ENCODE results near the gene NPIPB4.
A peak's percentile ranks its signal among the peaks of the same experiment; 100 is the strongest.
"Not testable (repeated sequence)": the region's sequence is repeated elsewhere in the genome, so short reads cannot be mapped to it uniquely, and the experiment has no call there.

Gene NPIPB4

GRCh38 chr16:21857656-21858055, at the start of gene NPIPB4:
NPIPB4 (minus strand) TSS chr16:21857756; CDS start chr16:21857378, 378 bp downstream.
- not testable (repeated sequence) for DNase-seq

- not testable (repeated sequence) for DNase-seq
These were observed 41.4 kb upstream of the NPIPB4 start for GRCh38 chr16:21898998-21899397.

GRCh38 chr16:21881988-21882387, 24.4 kb upstream of the NPIPB4 start:
- not testable (repeated sequence) for DNase-seq

GRCh38 chr16:21837186-21837585, 20.4 kb downstream of the NPIPB4 start:
- not testable (repeated sequence) for DNase-seq

GRCh38 chr16:21836334-21836733, 21.2 kb downstream of the NPIPB4 start:
- DNase-seq = not testable (repeated sequence)

- not testable (repeated sequence) for DNase-seq
These were observed 21.8 kb downstream of the NPIPB4 start for GRCh38 chr16:21835747-21836146.

- DNase-seq = not testable (repeated sequence)
These were observed 23.3 kb downstream of the NPIPB4 start for GRCh38 chr16:21834211-21834610.

GRCh38 chr16:21829929-21830328, 27.6 kb downstream of the NPIPB4 start:
- not testable (repeated sequence) for DNase-seq

GRCh38 chr16:21826067-21826706, 31.4 kb downstream of the NPIPB4 start:
- not testable (repeated sequence) for DNase-seq

- DNase-seq = not testable (repeated sequence)
These were observed 32.0 kb downstream of the NPIPB4 start for GRCh38 chr16:21825526-21825925.

GRCh38 chr16:21823258-21823657, 34.3 kb downstream of the NPIPB4 start:
- not testable (repeated sequence) for DNase-seq

- DNase-seq = not testable (repeated sequence)
These were observed 36.6 kb downstream of the NPIPB4 start for GRCh38 chr16:21820908-21821465.

GRCh38 chr16:21820028-21820907, 37.3 kb downstream of the NPIPB4 start:
- peak; percentile 82 for DNase-seq

GRCh38 chr16:21819617-21820016, 37.9 kb downstream of the NPIPB4 start:
- DNase-seq = not testable (repeated sequence)

- DNase-seq = not testable (repeated sequence)
These were observed 40.5 kb downstream of the NPIPB4 start for GRCh38 chr16:21817012-21817411.

- not testable (repeated sequence) for DNase-seq
These were observed 41.9 kb downstream of the NPIPB4 start for GRCh38 chr16:21815694-21816093.

- not testable (repeated sequence) for DNase-seq
These were observed 55.2 kb downstream of the NPIPB4 start for GRCh38 chr16:21802375-21802663.

- peak; percentile 68 for DNase-seq
These were observed 55.8 kb downstream of the NPIPB4 start for GRCh38 chr16:21801538-21802374.

GRCh38 chr16:21798601-21799000, 59.0 kb downstream of the NPIPB4 start:
- DNase-seq = not testable (repeated sequence)

- not testable (repeated sequence) for DNase-seq
These were observed 64.2 kb downstream of the NPIPB4 start for GRCh38 chr16:21793310-21793709.

GRCh38 chr16:21790506-21790905, 67.0 kb downstream of the NPIPB4 start:
- not testable (repeated sequence) for DNase-seq

Measured in NCI-H82 (cell line).